Superior temporal gyrus (tissue), 1 donor: ENCODE data around the gene CLEC4M.
"Not testable (repeated sequence)": the region's sequence is repeated elsewhere in the genome, so short reads cannot be mapped to it uniquely, and the experiment has no call there.

Experiments used
- DNase-seq: peaks from one replicate; pipeline ENCODE4 v3.0.0-alpha.2; 2016; ENCODE audit errors: extremely low spot score

Gene CLEC4M

DNA sequence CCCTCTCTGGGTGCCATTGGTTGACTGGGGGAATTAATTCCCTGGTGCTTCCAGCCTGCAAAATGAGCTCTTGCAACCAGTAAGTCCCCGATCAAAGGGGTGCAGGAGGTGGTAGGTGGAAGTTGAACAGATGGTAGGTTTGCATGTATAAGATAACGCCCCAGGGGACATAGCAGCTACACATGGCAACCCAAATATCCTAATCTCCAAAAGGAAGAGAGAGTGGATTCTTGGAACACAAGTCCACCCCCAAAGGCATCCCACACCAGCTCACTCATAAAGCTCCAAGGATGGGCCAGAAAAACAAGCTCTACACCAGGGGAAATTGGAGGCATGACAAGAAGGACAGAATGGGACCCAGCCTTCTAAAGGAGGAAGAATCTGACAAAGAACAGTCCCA, 20.5 kb upstream of the CLEC4M start:
- DNase-seq = peak; percentile 15

DNA sequence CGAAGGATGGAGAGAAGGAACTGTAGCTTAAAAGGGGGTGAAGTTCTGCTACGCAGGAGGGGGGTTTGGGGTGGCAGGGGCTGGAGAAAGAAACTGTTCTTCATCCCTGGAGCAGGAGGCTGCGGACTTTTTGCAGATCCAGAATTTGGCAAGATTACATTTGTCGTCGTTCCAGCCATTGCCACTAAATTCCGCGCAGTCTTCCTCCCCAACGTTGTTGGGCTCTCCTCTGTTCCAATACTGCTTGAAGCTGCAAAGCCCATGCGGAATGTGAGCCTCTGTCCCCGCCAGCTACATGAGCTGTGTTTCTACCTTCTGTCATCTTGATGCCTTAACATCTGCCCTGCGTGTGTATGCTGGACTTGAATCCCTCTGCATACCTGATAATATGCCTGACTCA, 20.1 kb upstream of the CLEC4M start:
- peak; percentile 12 for DNase-seq

DNA sequence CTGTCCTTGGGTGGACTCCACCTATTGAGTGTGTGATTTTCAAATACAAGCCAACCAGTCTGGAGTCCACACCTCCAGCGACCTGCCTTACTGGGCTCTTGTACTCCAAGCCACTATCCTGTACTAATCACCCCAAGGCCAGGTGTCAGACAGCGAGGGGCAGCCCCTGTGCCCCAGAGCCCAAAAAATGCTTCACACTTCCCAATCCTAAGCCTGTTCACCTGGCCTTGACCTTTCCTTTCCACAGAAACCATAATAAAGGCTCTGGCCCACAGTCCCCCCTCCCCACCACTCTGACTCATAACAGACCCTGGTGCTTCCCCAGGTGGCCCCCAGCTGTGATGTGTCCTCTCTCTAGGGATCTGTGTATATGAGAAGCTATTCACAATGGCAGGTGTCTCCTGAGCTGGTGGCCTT, 19.6 kb upstream of the CLEC4M start:
- no peak for DNase-seq

DNA sequence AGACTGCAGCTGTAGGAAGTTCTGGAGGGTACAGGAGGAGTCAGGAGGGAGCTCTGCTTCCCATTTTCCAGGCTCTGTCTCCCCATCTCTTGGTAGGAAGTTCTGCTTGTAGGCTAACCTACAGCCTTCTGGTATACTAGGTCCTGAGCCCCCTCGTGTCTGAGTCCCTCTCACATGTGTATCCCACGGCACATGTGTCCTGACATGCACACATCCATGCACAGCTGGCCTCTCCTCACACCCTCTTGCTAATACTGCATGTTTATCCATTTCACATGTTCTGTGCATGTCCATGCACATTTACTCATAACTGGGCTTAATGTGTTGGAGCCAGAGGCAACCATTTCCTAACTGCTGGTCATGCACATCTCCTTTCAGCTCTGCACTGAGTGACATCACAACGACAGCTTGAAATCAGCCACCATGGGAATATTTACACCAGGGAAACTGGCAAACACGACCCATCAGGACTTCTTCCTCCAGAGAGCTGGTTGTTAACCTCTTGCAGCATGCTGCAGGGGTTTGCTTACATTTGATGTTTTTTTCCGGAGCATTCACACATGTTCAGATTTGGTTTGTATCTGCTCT, 18.8 kb upstream of the CLEC4M start:
- DNase-seq = no peak

DNA sequence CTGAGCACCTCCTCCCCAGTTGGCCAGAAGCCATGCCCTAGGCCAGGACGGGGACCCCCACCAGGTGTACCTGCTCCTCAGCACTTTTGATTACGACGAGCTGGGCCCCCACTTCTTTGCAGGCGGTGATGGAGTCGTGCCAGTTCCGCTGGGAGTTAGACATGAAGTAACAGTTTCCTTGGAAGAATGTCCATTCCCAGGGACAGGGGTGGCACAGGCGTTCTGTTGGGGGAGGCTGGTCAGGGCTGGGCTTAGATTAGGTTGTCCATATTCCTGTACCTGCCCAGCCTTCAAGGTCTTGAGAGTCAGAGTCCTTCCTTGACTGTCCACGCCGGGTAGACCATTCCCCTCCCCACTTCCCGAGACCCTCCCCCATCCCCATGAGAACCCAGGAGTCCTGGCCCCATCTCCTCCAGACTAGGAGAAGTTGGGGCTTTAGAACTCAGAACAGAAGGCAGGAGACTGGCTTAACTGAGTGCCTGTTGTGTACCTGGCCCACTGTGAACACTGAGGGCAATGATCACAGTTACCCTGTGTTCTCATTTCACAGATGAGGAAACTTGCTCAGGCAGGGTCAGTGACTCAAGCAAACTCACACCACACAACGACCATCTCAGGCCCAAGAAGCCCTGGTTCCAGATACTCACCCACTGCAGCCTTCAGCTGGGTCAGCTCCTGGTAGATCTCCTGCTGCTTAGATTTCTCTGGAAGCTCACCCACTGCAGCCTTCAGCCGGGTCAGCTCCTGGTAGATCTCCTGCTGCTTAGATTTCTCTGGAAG, 18.0 kb upstream of the CLEC4M start:
- DNase-seq = no peak

DNA sequence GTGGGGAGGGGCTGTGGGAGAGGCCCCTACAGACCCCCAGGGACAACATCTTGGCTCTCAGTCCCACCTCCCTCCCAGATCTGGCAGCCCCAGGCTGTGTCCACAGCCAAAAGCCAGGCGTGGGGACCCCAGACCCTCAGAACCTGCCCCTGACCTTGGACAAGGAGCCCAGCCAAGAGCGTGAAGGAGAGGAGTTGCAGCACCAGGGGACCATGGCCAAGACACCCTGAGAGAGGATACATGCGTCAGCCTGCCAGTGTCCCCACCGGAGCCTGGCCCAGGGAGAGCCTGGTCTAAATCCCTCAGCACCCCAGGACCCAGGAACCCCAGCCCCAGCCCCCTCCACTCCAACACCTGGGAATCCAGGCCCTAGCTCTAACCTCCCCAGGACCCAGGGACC, 16.7 kb upstream of the CLEC4M start:
- not testable (repeated sequence) for DNase-seq

DNA sequence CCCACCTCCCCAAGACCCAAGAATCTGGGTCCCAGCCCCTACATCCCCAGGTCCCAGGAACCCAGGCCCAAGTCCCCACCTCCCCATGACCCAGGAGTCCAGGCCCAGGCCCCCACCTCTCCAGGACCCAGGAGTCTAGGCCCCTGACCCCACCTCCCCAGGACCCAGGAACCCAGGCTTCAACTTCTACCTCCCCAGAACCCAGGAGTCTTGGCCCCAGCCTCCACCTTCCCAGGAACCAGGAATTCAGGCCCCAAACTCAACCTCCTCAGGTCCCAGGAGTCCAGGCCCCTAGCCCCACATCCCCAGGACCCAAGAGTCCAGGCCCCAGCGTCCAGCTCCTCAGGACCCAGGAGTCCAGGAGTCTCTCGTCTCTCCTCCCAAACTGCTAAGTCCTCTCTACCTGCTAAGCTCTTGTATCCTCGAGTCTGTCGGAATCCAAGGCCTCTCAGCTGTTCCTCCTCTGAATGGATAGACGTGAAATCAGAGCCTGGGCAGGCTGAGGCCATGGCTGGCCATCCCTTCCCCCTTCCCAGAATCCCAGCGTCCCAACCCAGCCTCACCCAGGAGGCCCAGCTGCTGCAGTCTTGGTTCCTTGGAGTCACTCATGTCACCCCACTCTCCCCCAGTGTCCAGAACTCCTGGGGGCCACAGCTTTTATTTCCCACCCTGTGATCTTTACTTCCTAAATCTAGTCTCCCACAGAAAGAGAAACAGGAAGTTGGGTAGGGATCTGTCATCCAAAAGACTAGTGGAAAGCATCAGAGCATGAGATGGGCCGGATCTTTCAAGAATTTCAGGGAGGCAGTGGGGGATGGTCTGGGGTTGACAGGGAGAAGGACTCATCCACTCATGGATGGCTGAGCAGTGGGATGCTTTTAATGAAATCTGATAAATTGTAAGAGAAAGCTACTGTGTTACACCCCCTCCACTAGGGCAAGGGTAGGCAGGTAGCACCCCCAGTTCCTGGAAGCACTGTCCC, 15.8 kb upstream of the CLEC4M start, which contains the start of gene CD209:
CD209 (minus strand) TSS at position 632 of the 982 bp plus-strand sequence; CDS start at position 609, 23 bp downstream.
- DNase-seq = no peak

DNA sequence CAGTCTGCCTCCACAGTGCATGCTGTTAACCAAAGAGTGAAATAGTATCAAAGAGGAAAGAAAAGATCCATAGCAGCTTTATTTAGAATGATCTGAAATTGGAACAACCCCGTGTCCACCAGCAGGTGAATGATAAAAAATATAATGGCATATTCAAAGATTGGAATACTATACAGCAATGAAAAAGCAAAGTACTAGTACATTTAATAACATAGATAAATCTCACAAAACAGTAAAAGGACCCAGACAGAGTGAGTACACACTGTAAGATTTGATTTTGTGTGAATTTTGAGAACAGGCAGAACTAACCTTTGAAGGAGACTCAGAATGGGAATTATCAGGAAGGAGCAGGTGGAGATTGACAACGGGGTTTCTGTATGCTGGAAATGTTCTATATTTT, 14.9 kb upstream of the CLEC4M start:
- DNase-seq = no peak

DNA sequence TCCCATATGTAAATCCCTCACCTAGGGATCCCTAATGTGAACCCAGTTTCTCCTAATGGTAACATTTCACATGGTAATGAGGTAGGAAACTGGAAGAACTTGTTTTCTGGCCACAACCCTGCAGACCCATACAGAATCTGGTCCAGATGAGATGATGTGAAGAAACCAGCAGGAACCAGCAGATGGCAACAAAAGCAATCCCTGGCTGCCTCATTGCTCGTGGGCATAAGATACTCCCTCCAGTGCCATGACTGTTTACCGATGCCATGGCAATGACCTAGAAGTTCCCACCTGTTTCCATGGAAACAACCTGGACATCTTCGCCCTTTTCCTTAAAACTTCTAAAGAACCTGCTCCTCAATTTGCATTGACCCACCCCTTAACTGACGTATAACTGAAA, 14.3 kb upstream of the CLEC4M start:
- no peak for DNase-seq

DNA sequence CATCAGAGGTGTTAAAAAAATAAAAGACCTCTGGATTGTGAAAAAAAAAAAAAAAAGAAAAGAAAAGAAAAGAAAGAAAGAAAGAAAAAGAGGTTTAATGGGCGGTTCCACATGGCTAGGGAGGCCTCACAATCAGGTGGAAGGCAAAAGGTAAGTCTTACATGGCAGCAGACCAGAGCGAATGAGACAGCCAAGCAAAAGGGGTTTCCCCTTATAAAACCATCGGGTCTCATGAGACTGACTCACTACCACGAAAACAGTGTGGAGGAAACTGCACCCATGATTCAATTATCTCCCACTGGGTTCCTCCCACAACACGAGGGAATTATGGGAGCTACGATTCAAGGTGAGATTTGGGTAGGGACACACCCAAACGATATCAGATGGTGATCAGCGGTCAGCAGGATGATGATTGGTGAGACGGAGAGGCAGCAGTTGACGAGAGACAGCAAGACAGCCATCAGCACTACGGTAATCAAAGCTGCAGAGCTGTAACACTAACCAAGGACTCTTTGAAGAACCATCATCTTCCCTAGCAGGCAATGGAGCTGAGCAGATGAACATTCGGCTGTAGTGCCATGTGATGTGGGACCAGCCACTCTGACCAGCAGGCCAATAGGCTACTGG, 11.8 kb upstream of the CLEC4M start:
- DNase-seq = no peak

DNA sequence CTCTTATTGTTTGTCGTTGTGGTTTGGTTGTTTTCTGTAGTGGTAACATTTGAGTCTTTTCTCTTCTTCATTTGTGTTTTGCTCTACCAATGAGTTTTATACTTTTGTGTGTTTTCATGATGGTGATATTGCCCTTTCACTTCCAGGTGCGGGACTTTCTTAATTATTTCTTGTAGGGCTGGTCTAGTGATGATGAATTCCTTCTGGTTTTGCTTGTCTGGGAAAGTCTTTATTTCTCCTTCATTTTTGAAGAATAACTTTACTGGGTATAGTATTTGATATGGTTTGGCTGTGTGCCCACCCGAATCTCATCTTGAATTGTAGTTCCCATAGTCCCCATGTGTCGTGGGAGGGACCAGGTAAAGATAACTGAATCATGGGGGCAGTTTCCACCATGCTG, 6.8 kb upstream of the CLEC4M start:
- DNase-seq = no peak

DNA sequence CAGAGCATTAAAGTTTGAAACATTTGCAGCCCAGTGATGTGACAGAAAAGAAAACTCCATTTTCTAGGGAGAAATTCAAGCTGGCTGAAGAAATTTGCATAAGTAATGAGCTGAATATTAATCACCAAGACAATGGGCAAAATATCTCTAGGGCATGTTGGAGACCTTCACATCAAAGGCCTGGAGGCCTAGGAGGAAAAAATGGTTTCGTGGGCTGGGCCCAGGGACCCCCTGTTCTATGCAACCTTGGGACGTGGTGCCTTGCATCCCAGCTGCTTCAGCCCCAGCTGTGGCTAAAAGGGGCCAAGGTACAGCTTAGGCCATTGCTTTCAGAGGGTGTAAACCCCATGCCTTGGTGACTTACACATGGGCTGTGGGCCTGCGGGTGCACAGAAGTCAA, 5.7 kb upstream of the CLEC4M start:
- no peak for DNase-seq

DNA sequence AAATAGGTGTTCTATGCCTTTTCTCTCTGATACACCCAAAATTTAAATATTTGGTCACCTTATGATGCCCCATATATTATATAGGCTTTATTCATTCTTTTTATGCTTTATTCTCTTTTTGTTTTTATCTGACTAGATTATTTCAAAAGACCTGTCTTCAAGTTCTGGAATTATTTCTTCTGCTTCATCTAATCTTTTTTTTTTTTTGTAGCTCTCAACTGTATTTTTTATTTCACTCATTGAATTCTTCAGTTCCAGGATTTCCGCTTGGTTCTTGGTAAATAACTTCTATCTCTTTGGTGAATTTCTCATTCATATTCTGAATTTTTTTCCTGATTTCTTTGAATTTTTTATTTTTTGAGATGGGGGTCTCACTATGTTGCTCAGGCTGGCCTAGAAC, 3.9 kb upstream of the CLEC4M start:
- no peak for DNase-seq

DNA sequence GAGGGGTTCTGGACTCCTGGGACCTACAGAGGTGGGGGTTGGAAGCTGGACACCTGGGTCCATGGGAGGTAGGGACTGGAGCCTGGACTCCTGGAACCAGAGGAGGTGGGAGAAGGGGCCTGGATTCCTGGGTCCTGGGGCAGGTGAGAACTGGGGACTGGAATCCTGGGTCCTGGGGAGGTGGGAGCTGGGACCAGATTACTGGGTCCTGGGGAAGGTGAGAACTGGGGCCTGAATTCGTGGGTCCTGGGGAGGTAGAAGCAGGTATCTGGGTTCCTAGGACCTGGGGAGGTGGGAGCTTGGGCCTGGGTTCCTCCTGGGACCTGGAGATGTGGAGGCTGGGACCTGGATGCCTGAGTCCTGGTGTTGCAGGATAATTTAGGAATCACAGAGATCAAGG, 653 bp downstream of the CLEC4M start:
- no peak for DNase-seq

DNA sequence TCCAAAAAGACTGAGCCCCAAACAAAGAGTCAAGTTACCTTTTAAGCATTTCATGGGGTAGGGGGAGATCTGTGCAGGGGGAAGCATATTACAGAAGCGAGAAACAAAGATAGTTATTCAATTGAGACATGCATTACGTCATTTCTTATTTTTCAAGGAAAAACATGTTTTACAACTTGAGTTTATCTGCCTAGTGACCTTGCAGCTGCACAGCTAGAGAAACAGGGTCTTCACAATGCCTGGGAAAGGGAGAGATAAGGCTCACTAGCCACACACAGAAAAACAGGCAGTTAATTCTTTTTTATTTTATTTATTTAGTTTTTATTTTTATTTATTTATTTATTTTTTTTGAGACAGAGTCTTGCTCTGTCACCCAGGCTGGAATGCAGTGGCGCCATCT, 1.1 kb downstream of the CLEC4M start:
- DNase-seq = not testable (repeated sequence)

DNA sequence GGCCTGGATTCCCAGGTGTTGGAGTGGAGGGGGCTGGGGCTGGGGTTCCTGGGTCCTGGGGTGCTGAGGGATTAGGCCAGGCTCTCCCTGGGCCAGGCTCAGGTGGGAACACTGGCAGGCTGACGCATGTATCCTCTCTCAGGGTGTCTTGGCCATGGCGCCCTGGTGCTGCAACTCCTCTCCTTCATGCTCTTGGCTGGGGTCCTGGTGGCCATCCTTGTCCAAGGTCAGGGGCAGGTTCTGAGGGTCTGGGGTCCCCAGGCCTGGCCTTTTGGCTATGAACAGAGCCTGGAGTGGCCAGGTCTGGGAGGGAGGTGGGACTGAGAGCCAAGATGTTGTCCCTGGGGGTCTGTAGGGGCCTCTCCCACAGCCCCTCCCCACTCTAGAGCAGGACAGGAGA, 2.0 kb downstream of the CLEC4M start:
- not testable (repeated sequence) for DNase-seq

DNA sequence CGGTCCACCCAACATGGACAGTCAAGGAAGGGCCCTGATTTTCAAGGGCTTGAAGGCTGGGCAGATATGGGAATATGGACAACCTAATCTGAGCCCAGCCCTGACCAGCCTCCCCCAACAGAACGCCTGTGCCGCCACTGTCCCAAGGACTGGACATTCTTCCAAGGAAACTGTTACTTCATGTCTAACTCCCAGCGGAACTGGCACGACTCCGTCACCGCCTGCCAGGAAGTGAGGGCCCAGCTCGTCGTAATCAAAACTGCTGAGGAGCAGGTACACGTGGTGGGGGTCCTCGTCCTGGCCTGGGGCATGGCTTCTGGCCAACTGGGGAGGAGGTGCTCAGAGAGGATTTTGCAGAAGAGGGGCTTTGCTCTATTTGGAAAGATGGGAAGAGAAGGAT, 3.5 kb downstream of the CLEC4M start:
- DNase-seq = no peak

DNA sequence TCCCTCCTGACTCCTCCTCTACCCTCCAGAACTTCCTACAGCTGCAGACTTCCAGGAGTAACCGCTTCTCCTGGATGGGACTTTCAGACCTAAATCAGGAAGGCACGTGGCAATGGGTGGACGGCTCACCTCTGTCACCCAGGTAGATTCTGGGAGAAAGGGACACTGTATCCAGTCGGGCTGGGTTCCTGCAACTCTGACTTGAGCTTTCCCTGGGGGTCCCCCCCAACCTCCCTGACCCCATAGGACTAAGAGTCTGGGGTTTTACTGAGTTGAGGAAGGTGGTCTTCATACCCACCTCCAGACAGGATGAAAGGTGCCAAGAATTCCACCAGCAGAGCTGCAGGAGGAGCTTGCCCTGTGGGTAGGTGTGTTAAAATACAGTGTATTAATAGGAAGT, 4.4 kb downstream of the CLEC4M start:
- DNase-seq = no peak

DNA sequence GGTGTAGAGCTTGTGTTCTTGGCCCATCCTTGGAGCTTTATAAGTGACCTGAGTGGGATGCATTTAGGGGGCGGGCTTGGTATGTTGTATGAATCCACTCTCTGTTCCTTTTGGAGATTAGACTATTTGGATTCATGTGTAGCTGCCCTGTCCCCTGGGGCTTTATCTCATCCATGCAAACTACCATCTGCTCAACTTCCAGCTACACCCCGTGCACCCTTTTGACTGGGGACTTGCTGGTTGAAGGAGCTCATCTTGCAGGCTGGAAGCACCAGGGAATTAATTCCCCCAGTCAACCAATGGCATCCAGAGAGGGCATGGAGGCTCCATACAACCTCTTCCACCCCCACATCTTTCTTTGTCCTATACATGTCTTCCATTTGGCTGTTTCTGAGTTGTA, 6.1 kb downstream of the CLEC4M start:
- DNase-seq = no peak

DNA sequence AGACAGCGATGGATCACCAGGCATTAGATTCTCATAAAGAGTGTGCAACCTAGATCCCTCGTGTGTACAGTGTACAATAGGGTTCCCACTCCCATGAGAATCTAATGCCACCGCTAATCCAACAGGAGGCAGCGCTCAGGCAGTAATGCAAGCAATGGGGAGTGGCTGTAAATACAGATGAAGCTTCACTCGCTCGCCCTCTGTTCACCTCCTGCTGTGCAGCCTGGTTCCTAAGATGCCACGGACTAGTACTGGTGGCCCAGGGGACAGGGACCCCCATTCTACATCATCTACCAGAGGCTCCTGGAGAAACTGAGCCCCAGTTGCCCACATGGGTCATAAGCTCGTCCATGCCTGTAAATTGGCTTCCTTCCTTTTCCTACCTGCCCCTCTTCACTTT, 8.0 kb downstream of the CLEC4M start:
- no peak for DNase-seq

DNA sequence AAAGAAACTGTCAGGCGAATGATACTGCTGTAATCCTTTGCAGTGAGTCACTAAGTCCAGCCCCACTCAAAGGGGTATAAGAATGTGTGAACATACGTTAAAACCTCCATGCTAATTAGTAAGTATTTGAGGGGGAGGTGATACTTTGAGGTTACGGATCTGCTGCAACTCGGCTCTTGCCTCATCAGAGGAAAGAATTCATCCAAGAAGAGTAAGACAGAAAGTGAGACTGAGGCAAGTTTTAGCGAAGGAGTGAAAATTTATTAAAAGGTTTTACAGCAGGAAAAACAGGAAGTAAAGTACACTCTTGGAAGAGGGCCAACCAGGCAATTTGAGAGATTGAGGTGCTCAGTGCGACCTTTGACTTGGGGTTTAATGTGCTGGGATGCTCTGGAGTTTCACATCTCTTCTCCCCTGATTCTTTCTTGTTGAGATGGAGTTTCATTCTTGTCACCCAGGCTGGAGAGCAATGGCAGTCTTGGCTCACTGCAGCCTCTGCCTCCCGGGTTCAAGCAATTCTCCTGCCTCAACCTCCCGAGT, 9.8 kb downstream of the CLEC4M start:
- no peak for DNase-seq

DNA sequence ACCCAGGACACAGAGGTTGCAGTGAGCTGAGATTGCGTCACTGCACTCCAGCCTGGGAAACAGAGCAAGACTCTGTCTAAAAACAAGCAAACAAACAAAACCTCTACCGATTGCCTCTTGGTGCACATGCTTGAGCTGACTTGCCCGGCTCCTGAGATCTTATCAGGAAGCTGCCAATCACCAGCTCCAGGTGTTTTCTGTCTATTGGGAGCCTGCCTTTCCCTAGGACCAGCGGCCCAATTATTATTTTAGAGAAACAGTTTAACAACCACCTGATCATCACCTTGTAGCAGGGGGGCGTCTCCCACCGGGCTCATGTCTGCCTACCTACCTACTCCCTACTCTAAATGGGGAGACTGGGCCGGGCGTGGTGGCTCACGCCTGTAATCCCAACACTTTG, 10.8 kb downstream of the CLEC4M start:
- DNase-seq = no peak
